A549 (cell line): ENCODE measurements around the gene ASB16. TPM values are rescaled to one million over a fixed set of nuclear protein-coding genes. Genes with fewer than 3 reads are reported as not detected.

Experiments
- ATAC-seq, 2 experiments: fragments of 200-7000 bp in 1 of 2; fragments of >200 bp in 1 of 2; cut with Nextera tagmentation in 1 of 2; cut with Tn5 transposase in 1 of 2; 3 replicates each; pipeline versions ENCODE4 v1.8.0 to v1.9.1; 2018 to 2020; ENCODE audit warnings: mild to moderate bottlenecking in 1 of 2, moderate library complexity in 1 of 2
- CTCF ChIA-PET: fragments of 300-600 bp; sonication (Branson Sonifier 250); formaldehyde crosslinking; extraction: SDS; loops from one replicate; lab custom pipeline; 2021; ENCODE audit warnings: antibody characterized with exemption, inconsistent platforms; lab: Yijun Ruan, JAX
- POLR2A ChIA-PET: fragments of 350-600 bp; formaldehyde crosslinking; extraction: SDS; loops from one replicate; lab custom pipeline; 2021; ENCODE audit warnings: antibody characterized with exemption, inconsistent platforms; lab: Yijun Ruan, JAX
- DNase-seq, 2 experiments: peaks; one replicate each; pipeline versions ENCODE4 v3.0.0 to v3.0.0-alpha.2; 2011 to 2016; ENCODE audit warnings: low read depth in 1 of 2, low spot score in 1 of 2
- FAIRE-seq: peaks from 2 replicates; lab custom pipeline; 2011; peaks lifted over from hg19 to GRCh38; lab: Jason Lieb, UNC
- H3K27ac ChIP-seq, 2 experiments: fragments of >200 bp; sonication (Bioruptor Twin); formaldehyde crosslinking; 3 replicates each; pipeline ENCODE4 v1.5.1; 2016 to 2017
- H3K4me1 ChIP-seq: fragments of >200 bp; sonication (Bioruptor Twin); formaldehyde crosslinking; 3 replicates; pipeline ENCODE4 v1.6.1; 2016
- H3K4me2 ChIP-seq: fragments of >200 bp; sonication (Bioruptor Twin); formaldehyde crosslinking; 3 replicates; pipeline ENCODE4 v1.6.1; 2016
- H3K4me3 ChIP-seq: fragments of >200 bp; sonication (Bioruptor Twin); formaldehyde crosslinking; 3 replicates; pipeline ENCODE4 v1.5.1; 2016
- H3K9me3 ChIP-seq: fragments of >200 bp; sonication (Bioruptor Twin); formaldehyde crosslinking; 3 replicates; pipeline ENCODE4 v1.6.1; 2016
- BCL3 ChIP-seq: fragments of >200 bp; sonication (Bioruptor Twin); formaldehyde crosslinking; IDR thresholded peaks from 3 replicates; pipeline ENCODE4 v1.6.1; 2016
- CHD2 ChIP-seq: fragments of 150-350 bp; IDR thresholded peaks from 2 replicates; pipeline ENCODE4 v1.6.1; 2014; ENCODE audit warnings: low read length; ENCODE audit not compliant: partially characterized antibody
- CHD4 ChIP-seq: fragments of 200-600 bp; sonication (generic); IDR thresholded peaks from 2 replicates; pipeline ENCODE4 v1.6.1; 2016; ENCODE audit warnings: antibody characterized with exemption, mild to moderate bottlenecking, borderline replicate concordance
- E2F6 ChIP-seq: IDR thresholded peaks from 2 replicates; pipeline ENCODE4 v1.6.1; 2012; ENCODE audit warnings: low read depth, borderline replicate concordance
- EHF ChIP-seq: fragments of 250-450 bp; sonication (Bioruptor Pico); IDR thresholded peaks from 2 replicates; pipeline ENCODE4 v1.5.0; 2020; ENCODE audit warnings: mild to moderate bottlenecking
- FOXS1 ChIP-seq: fragments of 250-450 bp; sonication (Bioruptor Pico); IDR thresholded peaks from 2 replicates; pipeline ENCODE4 v1.5.0; 2020; ENCODE audit warnings: mild to moderate bottlenecking, moderate library complexity
- GATA3 ChIP-seq: IDR thresholded peaks from 2 replicates; pipeline ENCODE4 v1.6.1; 2012; ENCODE audit warnings: borderline replicate concordance
- JUN ChIP-seq, 2 experiments: fragments of >200 bp; sonication (Bioruptor Twin); formaldehyde crosslinking; IDR thresholded peaks; 2 replicates in 1 of 2; 3 replicates in 1 of 2; pipeline ENCODE4 v1.6.1; 2016 to 2017
- KDM1A ChIP-seq: fragments of 200-600 bp; sonication (generic); IDR thresholded peaks from 2 replicates; pipeline ENCODE4 v1.6.1; 2016; ENCODE audit warnings: low read depth, mild to moderate bottlenecking
- MAX ChIP-seq: IDR thresholded peaks from 2 replicates; pipeline ENCODE4 v1.6.1; 2012
- MYC ChIP-seq: IDR thresholded peaks from 2 replicates; pipeline ENCODE4 v1.6.1; 2012; ENCODE audit warnings: mild to moderate bottlenecking, inconsistent platforms, low read length, improper control_type of control experiment, borderline replicate concordance
- PBX3 ChIP-seq: IDR thresholded peaks from 2 replicates; pipeline ENCODE4 v1.6.1; 2012
- PHF8 ChIP-seq: fragments of 200-600 bp; sonication (generic); IDR thresholded peaks from 2 replicates; pipeline ENCODE4 v1.6.1; 2016; ENCODE audit warnings: low read depth, mild to moderate bottlenecking, antibody characterized with exemption, moderate library complexity, borderline replicate concordance
- RARB ChIP-seq: fragments of 250-450 bp; sonication (Bioruptor Pico); IDR thresholded peaks from 2 replicates; pipeline ENCODE4 v1.8.0; 2021; ENCODE audit warnings: mild to moderate bottlenecking, moderate library complexity
- REST ChIP-seq: fragments of 200-600 bp; sonication (generic); IDR thresholded peaks from 2 replicates; pipeline ENCODE4 v1.6.1; 2016; ENCODE audit warnings: antibody characterized with exemption, mild to moderate bottlenecking, moderate library complexity
- RFX5 ChIP-seq: fragments of 450-650 bp; IDR thresholded peaks from 2 replicates; pipeline ENCODE4 v1.7.1; 2014; ENCODE audit warnings: antibody characterized with exemption, mild to moderate bottlenecking, moderate library complexity
- RNF2 ChIP-seq: fragments of 200-600 bp; sonication (generic); IDR thresholded peaks from 2 replicates; pipeline ENCODE4 v1.6.1; 2016; ENCODE audit warnings: low read depth, mild to moderate bottlenecking, antibody characterized with exemption, moderate library complexity, borderline replicate concordance
- SREBF2 ChIP-seq: fragments of 450-650 bp; IDR thresholded peaks from 2 replicates; pipeline ENCODE4 v1.6.1; 2014; ENCODE audit warnings: mild to moderate bottlenecking, moderate library complexity
- TFCP2L1 ChIP-seq: fragments of 250-450 bp; sonication (Bioruptor Pico); IDR thresholded peaks from 2 replicates; pipeline ENCODE4 v1.5.0; 2021; ENCODE audit warnings: mild to moderate bottlenecking
- TP53 ChIP-seq: fragments of 250-450 bp; sonication (Bioruptor Pico); IDR thresholded peaks from 2 replicates; pipeline ENCODE4 v1.5.0; 2021; ENCODE audit warnings: mild to moderate bottlenecking, moderate library complexity
- WGBS: methylation state at CpG from one replicate; pipeline ENCODE4 v1.1.6; 2017; ENCODE audit errors: missing lambda C conversion rate; 5-methylcytosine and 5-hydroxymethylcytosine counted together
- polyA plus RNA-seq, 4 experiments: library from polyadenylated mRNA; depleted of rRNA in 3 of 4; stranded (reverse); fragments of >200 nt; fragmentation: RNase III in 1 of 4; extraction: RNeasy Plus Mini Kit Qiagen cat#74134 plus additional on column Dnase treatment in 1 of 4; gene quantifications; 2 replicates in 3 of 4; 3 replicates in 1 of 4; pipeline ENCODE4 v1.2.3, GENCODE V29; 2011 to 2017

Gene ASB16
- polyA plus RNA-seq, 2 of the 4 experiments (the other 2 are of a cell fraction) = 0.15 TPM; not detected in 1

- FAIRE-seq (no peak), ATAC-seq (peak; percentile 34 to 40), DNase-seq (peak; percentile 70 to 85)
- Histone ChIP-seq H3K4me2 (peak overlapping the region; percentile 83), H3K27ac (peak overlapping the region; percentile 98 to 100), H3K4me3 (peak overlapping the region; percentile 87), H3K4me1 (peaks cover 27% of the 10 kb centered on the region), H3K9me3 (no peaks in the 10 kb centered on the region)
- ChIA-PET POLR2A (interaction anchor here (0.6 to 4.2 kb wide), 7 partner anchors 11 to 213 kb away, joined by 3 to 28 read pairs (median 6); partner anchors contain the start of genes HDAC5 and TMUB2), CTCF (interaction anchor here (0.6 to 7.8 kb wide), 7 partner anchors 9 to 324 kb away, joined by 3 to 61 read pairs (median 3); partner anchors contain the start of gene TMUB2)
- under 1% methylated on average over 25 of the region's 68 CpGs for WGBS
- peak; percentile 31 for TF ChIP-seq CHD2
- TF ChIP-seq TP53 (CRISPR knock-in tag) = no peak
- no peak for TF ChIP-seq RFX5
- TF ChIP-seq GATA3 = no peak
- peak; percentile 47; the same call in 1 of the 2 replicates for TF ChIP-seq PHF8
- TF ChIP-seq MYC = 0 out of 2 replicates have a peak, but pooled peaks have one; percentile 35
- TF ChIP-seq REST = no peak
- TF ChIP-seq E2F6 = no peak
- TF ChIP-seq BCL3 = 0 out of 3 replicates have a peak, but pooled peaks have one; percentile 12
- TF ChIP-seq FOXS1 (CRISPR knock-in tag) = no peak
- TF ChIP-seq PBX3 = 0 out of 2 replicates have a peak, but pooled peaks have one; percentile 20
- no peak for TF ChIP-seq TFCP2L1
- TF ChIP-seq MAX = peak; percentile 1; the same call in 1 of the 2 replicates
- TF ChIP-seq CHD4 = no peak
- TF ChIP-seq SREBF2 = no peak
- no peak for TF ChIP-seq EHF
- peak in 1 of 2 experiments; percentile 86; a peak in 2 of 5 replicates for TF ChIP-seq JUN (IDR thresholded peaks at IDR 0.05)
- TF ChIP-seq RARB (CRISPR knock-in tag) = no peak
- TF ChIP-seq KDM1A = no peak
- no peak for TF ChIP-seq RNF2
These were observed 28.4 kb downstream of the ASB16 start for GRCh38 chr17:44198721-44199552.
